Panc1 (cell line): ENCODE measurements around the gene SULT1A4. TPM values are rescaled to one million over a fixed set of nuclear protein-coding genes. Genes with fewer than 3 reads are reported as not detected.
"Not testable (repeated sequence)": the region's sequence is repeated elsewhere in the genome, so short reads cannot be mapped to it uniquely, and the experiment has no call there.

ENCODE experiments used
- ATAC-seq: fragments of 200-7000 bp; cut with Tn5 transposase; 2 replicates; pipeline ENCODE4 v1.9.1; 2020; ENCODE audit warnings: mild to moderate bottlenecking, moderate library complexity
- BruUV-seq: library from RNA; stranded (reverse); fragments of 400-500 nt; replicated peaks from 2 replicates; lab custom pipeline; 2021; lab: Mats Ljungman, UMichigan
- CTCF ChIA-PET: fragments of 300-600 bp; sonication (Branson Sonifier 250); formaldehyde crosslinking; loops from one replicate; lab custom pipeline; 2022; ENCODE audit warnings: antibody characterized with exemption; lab: Charles Lee
- POLR2A ChIA-PET: fragments of 300-600 bp; sonication (Branson Sonifier 250); formaldehyde crosslinking; loops from one replicate; lab custom pipeline; 2022; ENCODE audit warnings: antibody characterized with exemption; lab: Charles Lee
- DNase-seq: peaks from one replicate; pipeline ENCODE4 v3.0.0-alpha.2; 2010; ENCODE audit warnings: low read depth, low spot score
- H3K27ac ChIP-seq: 2 replicates; pipeline ENCODE4 v1.5.1; 2011; ENCODE audit warnings: mild to moderate bottlenecking, low read length, inconsistent platforms
- H3K27me3 ChIP-seq: fragments of 200-500 bp; sonication (Bioruptor generic); 2 replicates; pipeline ENCODE4 v1.6.0; 2014; ENCODE audit warnings: low read length, inconsistent platforms; ENCODE audit not compliant: control insufficient read depth, insufficient read depth
- H3K36me3 ChIP-seq: fragments of 200-500 bp; sonication (Bioruptor generic); 2 replicates; pipeline ENCODE4 v1.5.1; 2014; ENCODE audit warnings: inconsistent platforms, mild to moderate bottlenecking, low read length, moderate library complexity; ENCODE audit not compliant: control insufficient read depth, insufficient read depth
- H3K4me1 ChIP-seq: 2 replicates; pipeline ENCODE4 v1.5.1; 2011; ENCODE audit warnings: inconsistent platforms, mild to moderate bottlenecking, low read length, moderate library complexity; ENCODE audit not compliant: control insufficient read depth, insufficient read depth
- H3K4me3 ChIP-seq, 2 experiments: 2 replicates each; pipeline ENCODE4 v1.5.1; 2011 to 2012; ENCODE audit warnings: low read depth in 2 of 2, low read length in 2 of 2, mild to moderate bottlenecking in 2 of 2, inconsistent platforms in 1 of 2, moderate library complexity in 1 of 2
- H3K9me3 ChIP-seq: fragments of 200-500 bp; sonication (Bioruptor generic); 2 replicates; pipeline ENCODE4 v1.5.1; 2014; ENCODE audit warnings: low read depth, mild to moderate bottlenecking, inconsistent platforms, low read length, moderate library complexity; ENCODE audit not compliant: control insufficient read depth, insufficient read depth
- in situ Hi-C: cut with HindIII; loops from 2 replicates; pipeline ENCODE4 v1.10.0; 2016; ENCODE audit warnings: low sequenced_read_pairs, low pct_unique_long_range_greater_than_20kb
- intact Hi-C: fragments of 100-400 bp; cut with micrococcal nuclease; formaldehyde crosslinking; loops from one replicate; pipeline ENCODE4 v1.10.0; 2022; ENCODE audit not compliant: unreplicated experiment
- total RNA-seq: library from RNA; stranded (reverse); gene quantifications from one replicate; pipeline ENCODE4 v1.2.1, GENCODE V29; 2021; ENCODE audit not compliant: unreplicated experiment

SULT1A4 gene
- total RNA-seq, 1 experiment from 2014 or later = 1.2 TPM

- H3K4me3 ChIP-seq, H3K27ac ChIP-seq, CTCF ChIA-PET, in situ Hi-C loops, H3K36me3 ChIP-seq, DNase-seq, H3K27me3 ChIP-seq, H3K9me3 ChIP-seq, ATAC-seq, BruUV-seq, H3K4me1 ChIP-seq, intact Hi-C loops, POLR2A ChIA-PET: not testable (repeated sequence)
Measured at GRCh38 chr16:29460647-29461030, 926 bp downstream of the SULT1A4 start.

- POLR2A ChIA-PET, DNase-seq, BruUV-seq, H3K4me1 ChIP-seq, in situ Hi-C loops, H3K27ac ChIP-seq, H3K27me3 ChIP-seq, CTCF ChIA-PET, H3K9me3 ChIP-seq, H3K36me3 ChIP-seq, intact Hi-C loops, H3K4me3 ChIP-seq: not testable (repeated sequence)
- peak; percentile 67 for ATAC-seq
Measured at GRCh38 chr16:29465985-29466824, 6.5 kb downstream of the SULT1A4 start.

- in situ Hi-C loops, H3K9me3 ChIP-seq, intact Hi-C loops, H3K36me3 ChIP-seq, POLR2A ChIA-PET, BruUV-seq, H3K4me3 ChIP-seq, H3K4me1 ChIP-seq, CTCF ChIA-PET, H3K27ac ChIP-seq, DNase-seq, H3K27me3 ChIP-seq: not testable (repeated sequence)
- peak; percentile 59 for ATAC-seq
Measured at GRCh38 chr16:29466904-29467303, 7.2 kb downstream of the SULT1A4 start.

- H3K4me3 ChIP-seq, POLR2A ChIA-PET, DNase-seq, H3K9me3 ChIP-seq, H3K27me3 ChIP-seq, H3K36me3 ChIP-seq, BruUV-seq, in situ Hi-C loops, intact Hi-C loops, CTCF ChIA-PET, H3K27ac ChIP-seq, H3K4me1 ChIP-seq: not testable (repeated sequence)
- ATAC-seq = peak; percentile 31; the same call in 1 of the 2 replicates
Measured at GRCh38 chr16:29467654-29468366, 8.1 kb downstream of the SULT1A4 start.

DNA sequence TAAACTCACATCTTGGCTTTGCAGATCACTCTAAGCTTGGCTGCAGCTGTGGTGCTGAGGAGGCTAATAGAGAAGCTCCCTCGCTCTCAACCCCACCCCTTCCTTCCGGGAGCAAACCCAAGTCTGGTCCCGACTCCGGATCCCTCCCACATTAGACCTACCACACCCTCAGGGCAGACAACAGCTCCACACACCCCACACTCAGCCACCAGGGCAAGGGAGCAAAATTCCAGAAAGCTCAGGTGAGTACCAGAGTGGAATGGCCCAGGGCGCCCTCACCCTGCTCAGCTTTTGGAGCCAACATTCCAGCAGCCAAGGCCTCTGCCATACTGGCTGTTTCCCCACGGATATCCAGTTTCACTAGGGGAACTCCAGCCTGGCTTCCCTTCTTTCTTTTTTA is 9.9 kb downstream of the SULT1A4 start:
- BruUV-seq, H3K27me3 ChIP-seq, in situ Hi-C loops, POLR2A ChIA-PET, intact Hi-C loops, CTCF ChIA-PET, H3K4me1 ChIP-seq, H3K27ac ChIP-seq, DNase-seq, H3K36me3 ChIP-seq, H3K4me3 ChIP-seq, H3K9me3 ChIP-seq: not testable (repeated sequence)
- peak; percentile 17; the same call in 1 of the 2 replicates for ATAC-seq

DNA sequence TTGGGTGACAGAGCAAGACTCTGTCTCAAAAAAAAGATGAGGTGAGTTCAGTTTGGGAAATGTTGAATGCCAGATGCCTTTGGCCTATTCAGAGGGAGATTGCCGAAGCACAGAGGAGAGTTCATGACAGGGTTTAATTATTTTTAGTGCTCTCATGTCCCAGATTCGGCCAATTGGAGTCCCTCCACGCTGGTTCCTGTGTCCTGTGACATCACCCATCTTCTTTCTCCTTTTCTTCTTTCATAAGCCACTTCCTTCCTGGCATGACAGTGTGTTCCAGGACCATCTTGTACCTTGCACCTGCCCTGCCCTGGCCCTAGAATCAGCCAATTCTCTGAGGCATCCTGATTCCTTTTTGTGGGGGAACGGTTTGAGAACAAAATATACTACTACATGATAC is 12.4 kb downstream of the SULT1A4 start:
- ATAC-seq, in situ Hi-C loops, BruUV-seq, H3K9me3 ChIP-seq, H3K27me3 ChIP-seq, DNase-seq, H3K36me3 ChIP-seq, POLR2A ChIA-PET, H3K4me3 ChIP-seq, H3K27ac ChIP-seq, H3K4me1 ChIP-seq, CTCF ChIA-PET, intact Hi-C loops: not testable (repeated sequence)

- CTCF ChIA-PET, in situ Hi-C loops, DNase-seq, H3K27me3 ChIP-seq, H3K36me3 ChIP-seq, H3K4me3 ChIP-seq, intact Hi-C loops, H3K9me3 ChIP-seq, BruUV-seq, H3K27ac ChIP-seq, H3K4me1 ChIP-seq, POLR2A ChIA-PET, ATAC-seq: not testable (repeated sequence)
Measured at GRCh38 chr16:29482276-29482675, 22.6 kb downstream of the SULT1A4 start.
